AG04450 (cell line): Measurements from ENCODE around the gene CTR9. TPM values are rescaled to one million over a fixed set of nuclear protein-coding genes. Genes with fewer than 3 reads are reported as not detected.

Source experiments
- CTCF ChIA-PET: fragments of 300-600, 350-600 bp; formaldehyde crosslinking; extraction: SDS; loops from one replicate; lab custom pipeline; 2022; ENCODE audit warnings: antibody characterized with exemption, inconsistent platforms; lab: Charles Lee
- POLR2A ChIA-PET: fragments of 350-600 bp; formaldehyde crosslinking; extraction: SDS; loops from one replicate; lab custom pipeline; 2021; ENCODE audit warnings: antibody characterized with exemption, inconsistent platforms; lab: Yijun Ruan, JAX
- DNase-seq: peaks from one replicate; pipeline ENCODE4 v3.0.0-alpha.2; 2011; ENCODE audit warnings: low read depth, low spot score
- H3K27ac ChIP-seq: one replicate; pipeline ENCODE4 v1.5.1; 2012; ENCODE audit warnings: low read depth, low read length, control low read depth
- H3K27me3 ChIP-seq: one replicate; pipeline ENCODE4 v1.6.0; 2012; ENCODE audit warnings: low read length; ENCODE audit not compliant: control insufficient read depth, insufficient read depth
- H3K4me3 ChIP-seq: 2 replicates; pipeline ENCODE4 v1.5.1; 2011; ENCODE audit warnings: mild to moderate bottlenecking, low read depth, low read length, control low read depth
- H3K9me3 ChIP-seq: 2 replicates; pipeline ENCODE4 v1.5.1; 2012; ENCODE audit warnings: low read length; ENCODE audit not compliant: control insufficient read depth, insufficient read depth
- CTCF ChIP-seq: IDR thresholded peaks from 2 replicates; pipeline ENCODE4 v1.5.1; 2011; ENCODE audit warnings: low read depth, low read length, control low read depth, inconsistent platforms
- polyA plus RNA-seq: library from polyadenylated mRNA; depleted of rRNA; stranded (reverse); fragments of >200 nt; gene quantifications from 2 replicates; pipeline ENCODE4 v1.2.3, GENCODE V29; 2011

CTR9 gene
- polyA plus RNA-seq, 1 experiment = 22.6 TPM

- peak; percentile 85 for TF ChIP-seq CTCF
- CTCF ChIA-PET = interaction anchor here (0.6 to 3.8 kb wide), 30 partner anchors 8 to 995 kb away, joined by 3 to 23 read pairs (median 4); partner anchors contain the start of gene EIF4G2
- POLR2A ChIA-PET = interaction anchor here (1.0 to 3.2 kb wide), 4 partner anchors 11 to 108 kb away, joined by 3 to 32 read pairs (median 6); partner anchors contain the start of gene EIF4G2
- DNase-seq = peak; percentile 32
- no peaks in the 10 kb centered on the region for H3K9me3 ChIP-seq
- no peak overlapping the region for H3K27ac ChIP-seq
- peak overlapping the region; percentile 30; the same call in 1 of the 2 replicates for H3K4me3 ChIP-seq
- no peaks in the 10 kb centered on the region for H3K27me3 ChIP-seq
Measured at GRCh38 chr11:10792385-10793068, 41.5 kb downstream of the CTR9 start.

- POLR2A ChIA-PET = interaction anchor here (1.4 to 3.2 kb wide), 3 partner anchors 15 to 107 kb away, joined by 5 to 32 read pairs (median 6); partner anchors contain the start of gene EIF4G2
- Histone ChIP-seq H3K27ac (no peak overlapping the region), H3K9me3 (no peaks in the 10 kb centered on the region), H3K27me3 (no peaks in the 10 kb centered on the region), H3K4me3 (no peak overlapping the region)
- CTCF ChIA-PET = interaction anchor here (0.5 to 3.8 kb wide), 24 partner anchors 9 to 994 kb away, joined by 3 to 23 read pairs (median 5); partner anchors contain the start of gene EIF4G2
- TF ChIP-seq CTCF = no peak
- DNase-seq = no peak
Measured at GRCh38 chr11:10793470-10794255, 42.6 kb downstream of the CTR9 start.

DNA sequence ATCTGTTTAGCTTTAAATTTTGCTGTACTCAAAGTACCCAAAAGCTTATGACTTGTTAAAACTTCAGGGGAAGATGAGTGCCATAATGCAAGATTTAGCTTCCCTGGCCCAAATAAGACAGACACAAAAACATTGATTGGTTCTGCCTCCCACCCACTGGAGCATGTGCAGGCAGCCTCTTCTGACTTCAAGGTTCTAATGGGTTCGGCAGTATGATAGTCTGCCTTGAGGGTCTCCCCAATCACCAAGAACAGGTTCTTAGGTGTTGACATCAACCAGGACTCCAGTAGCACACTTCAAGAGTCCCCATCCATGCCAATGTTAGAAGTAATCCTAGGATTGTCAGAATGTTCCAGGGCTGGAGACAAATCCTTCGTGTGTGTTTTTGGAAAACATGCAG lies 45.1 kb downstream of the CTR9 start:
- no peak for DNase-seq
- ChIA-PET POLR2A (interaction anchor here (0.6 to 2.4 kb wide), 5 partner anchors 9 to 118 kb away, joined by 3 to 19 read pairs (median 6); partner anchors contain the start of genes EIF4G2 and ZBED5), CTCF (interaction anchor here (0.6 kb wide), 2 partner anchors 61 to 138 kb away, joined by 3 read pairs; no protein-coding TSS in a partner anchor)
- Histone ChIP-seq H3K9me3 (no peaks in the 10 kb centered on the region), H3K27me3 (no peaks in the 10 kb centered on the region), H3K27ac (no peak overlapping the region), H3K4me3 (no peak overlapping the region)
- TF ChIP-seq CTCF = no peak

GRCh38 chr11:10797001-10797400 lies 46.0 kb downstream of the CTR9 start:
- Histone ChIP-seq H3K4me3 (no peak overlapping the region), H3K27me3 (no peaks in the 10 kb centered on the region), H3K9me3 (no peaks in the 10 kb centered on the region), H3K27ac (no peak overlapping the region)
- POLR2A ChIA-PET = interaction anchor here (1.1 to 2.4 kb wide), 3 partner anchors 10 to 61 kb away, joined by 3 to 19 read pairs (median 8); partner anchors contain the start of genes EIF4G2 and ZBED5
- no peak for TF ChIP-seq CTCF
- no peak for DNase-seq
- CTCF ChIA-PET = no interaction called here
